Coronary artery (tissue), 2 donors: ENCODE results near the gene GIMAP4.
A peak's percentile ranks its signal among the peaks of the same experiment; 100 is the strongest.
"Not testable (repeated sequence)": the region's sequence is repeated elsewhere in the genome, so short reads cannot be mapped to it uniquely, and the experiment has no call there.

Experiments used
- DNase-seq: peaks from one replicate; pipeline ENCODE4 v3.0.0-alpha.2; 2017; ENCODE audit warnings: low spot score
- H3K27ac ChIP-seq, 2 donors: fragments of 200-600 bp; sonication (generic); one replicate each; pipeline ENCODE4 v1.5.1; 2016 to 2019
- H3K4me3 ChIP-seq: fragments of 200-600 bp; sonication (generic); 2 replicates; pipeline ENCODE4 v1.5.1; 2016; ENCODE audit warnings: mild to moderate bottlenecking, moderate library complexity
- TF ChIP-seq, protein P1 (sequence below): fragments of 200-600 bp; sonication (generic); IDR thresholded peaks from one replicate; pipeline ENCODE4 v1.5.1; 2019; ENCODE audit warnings: antibody characterized with exemption

Gene GIMAP4

DNA sequence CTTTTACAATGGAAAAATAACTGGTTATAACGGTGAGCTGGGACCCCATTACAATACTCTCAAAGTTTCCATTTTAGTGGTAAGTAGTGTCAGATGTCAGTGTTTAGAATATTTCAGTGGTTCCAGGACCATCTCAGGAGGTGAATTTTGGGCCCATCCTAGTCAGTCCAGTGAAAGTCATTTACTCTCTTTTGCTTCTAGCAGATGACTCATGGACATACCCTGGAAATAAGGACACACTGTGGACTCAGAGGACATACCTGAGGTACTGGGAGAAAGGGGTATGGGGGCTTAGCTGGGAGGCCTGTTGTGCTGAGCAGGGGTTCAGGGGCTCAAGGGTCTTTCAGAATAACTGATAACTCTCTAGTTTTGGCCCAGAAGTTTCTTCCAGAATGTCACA, 618 bp upstream of the GIMAP4 start:
- H3K4me3 ChIP-seq, result no peak overlapping the region
- TF ChIP-seq, protein P1, sequence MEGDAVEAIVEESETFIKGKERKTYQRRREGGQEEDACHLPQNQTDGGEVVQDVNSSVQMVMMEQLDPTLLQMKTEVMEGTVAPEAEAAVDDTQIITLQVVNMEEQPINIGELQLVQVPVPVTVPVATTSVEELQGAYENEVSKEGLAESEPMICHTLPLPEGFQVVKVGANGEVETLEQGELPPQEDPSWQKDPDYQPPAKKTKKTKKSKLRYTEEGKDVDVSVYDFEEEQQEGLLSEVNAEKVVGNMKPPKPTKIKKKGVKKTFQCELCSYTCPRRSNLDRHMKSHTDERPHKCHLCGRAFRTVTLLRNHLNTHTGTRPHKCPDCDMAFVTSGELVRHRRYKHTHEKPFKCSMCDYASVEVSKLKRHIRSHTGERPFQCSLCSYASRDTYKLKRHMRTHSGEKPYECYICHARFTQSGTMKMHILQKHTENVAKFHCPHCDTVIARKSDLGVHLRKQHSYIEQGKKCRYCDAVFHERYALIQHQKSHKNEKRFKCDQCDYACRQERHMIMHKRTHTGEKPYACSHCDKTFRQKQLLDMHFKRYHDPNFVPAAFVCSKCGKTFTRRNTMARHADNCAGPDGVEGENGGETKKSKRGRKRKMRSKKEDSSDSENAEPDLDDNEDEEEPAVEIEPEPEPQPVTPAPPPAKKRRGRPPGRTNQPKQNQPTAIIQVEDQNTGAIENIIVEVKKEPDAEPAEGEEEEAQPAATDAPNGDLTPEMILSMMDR, result no peak
- peak overlapping the region in 1 of 2 donors; percentile 32 for H3K27ac ChIP-seq
- DNase-seq, result no peak

DNA sequence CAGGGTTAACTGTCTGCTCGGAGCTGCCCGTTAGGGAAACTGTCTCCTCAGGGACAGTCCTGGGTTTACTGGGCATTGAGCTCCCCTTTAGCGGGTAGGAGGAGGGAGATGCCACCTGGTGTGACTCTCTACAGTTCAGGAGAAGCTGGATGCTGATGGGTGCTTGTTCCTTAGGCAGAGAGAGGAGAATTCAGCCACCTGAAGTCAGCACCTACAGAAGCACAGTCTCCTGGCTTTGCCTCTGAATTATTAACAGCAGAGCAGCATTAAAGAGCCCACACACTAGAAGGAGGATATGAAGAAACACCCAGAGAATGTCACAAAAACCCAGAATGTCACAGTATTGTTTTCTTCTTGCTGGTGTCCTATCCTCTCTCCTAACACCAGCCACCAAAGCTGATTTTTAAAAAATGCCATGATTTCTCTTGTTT, 696 bp downstream of the GIMAP4 start:
- Histone ChIP-seq H3K4me3 (peak overlapping the region; percentile 65), H3K27ac (peak overlapping the region in 1 of 2 donors; percentile 79)
- DNase-seq, result no peak
- TF ChIP-seq, protein P1, result no peak

DNA sequence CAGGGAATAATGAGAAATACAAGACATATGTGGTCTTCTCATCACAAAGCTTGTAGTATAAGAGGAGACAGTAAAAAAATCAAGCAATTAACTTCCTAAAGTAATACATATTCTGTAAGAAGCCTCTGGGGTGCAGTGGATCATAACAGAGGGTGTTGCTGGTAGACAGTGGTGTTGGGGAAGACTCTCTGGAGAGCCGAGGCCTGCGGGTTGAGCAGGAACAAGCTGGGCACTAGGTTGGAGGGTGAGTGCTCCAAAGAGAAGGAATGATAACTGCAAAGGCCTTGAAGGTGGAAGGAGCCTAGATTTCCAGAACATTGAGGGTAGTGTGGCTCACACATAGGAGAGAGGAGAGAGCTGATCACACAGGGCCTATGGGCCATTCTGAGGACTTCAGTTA, 1.5 kb downstream of the GIMAP4 start:
- no peak for DNase-seq
- TF ChIP-seq, protein P1, result no peak
- Histone ChIP-seq H3K4me3 (peak overlapping the region; percentile 65), H3K27ac (peak overlapping the region in 1 of 2 donors; percentile 79)

DNA sequence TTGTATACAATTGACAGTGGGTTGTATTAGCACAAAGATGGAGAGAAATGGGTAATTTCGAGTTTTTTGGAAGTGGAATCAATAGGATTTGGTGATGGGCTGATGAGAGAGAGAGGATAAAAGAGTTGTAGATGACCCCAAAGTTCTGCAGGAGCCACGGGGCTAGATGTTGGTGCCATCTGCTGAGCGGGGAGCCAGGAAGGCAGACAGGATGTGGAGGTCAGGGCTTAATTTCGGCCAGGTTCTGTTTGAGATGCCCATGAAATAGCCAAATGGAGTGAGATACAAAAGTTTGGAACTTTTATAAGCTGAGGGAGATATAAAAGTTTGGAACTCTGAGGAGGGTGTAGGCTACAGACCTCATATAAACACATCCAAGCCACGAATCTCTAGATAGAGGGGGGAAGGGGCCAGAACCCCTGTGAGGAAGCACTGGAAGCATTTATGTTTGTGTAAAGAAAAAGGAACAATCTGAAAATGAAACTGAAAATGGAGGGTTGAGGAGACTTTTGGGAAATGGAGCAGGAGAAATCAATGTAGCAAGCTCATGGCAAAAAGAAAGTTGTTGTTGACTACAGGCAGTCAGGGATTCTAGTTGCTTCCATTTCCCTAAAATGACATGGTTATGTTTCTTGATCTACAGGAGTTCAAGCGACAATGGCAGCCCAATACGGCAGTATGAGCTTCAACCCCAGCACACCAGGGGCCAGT, 2.2 kb downstream of the GIMAP4 start:
- peak overlapping the region; percentile 65 for H3K4me3 ChIP-seq
- no peak for DNase-seq

DNA sequence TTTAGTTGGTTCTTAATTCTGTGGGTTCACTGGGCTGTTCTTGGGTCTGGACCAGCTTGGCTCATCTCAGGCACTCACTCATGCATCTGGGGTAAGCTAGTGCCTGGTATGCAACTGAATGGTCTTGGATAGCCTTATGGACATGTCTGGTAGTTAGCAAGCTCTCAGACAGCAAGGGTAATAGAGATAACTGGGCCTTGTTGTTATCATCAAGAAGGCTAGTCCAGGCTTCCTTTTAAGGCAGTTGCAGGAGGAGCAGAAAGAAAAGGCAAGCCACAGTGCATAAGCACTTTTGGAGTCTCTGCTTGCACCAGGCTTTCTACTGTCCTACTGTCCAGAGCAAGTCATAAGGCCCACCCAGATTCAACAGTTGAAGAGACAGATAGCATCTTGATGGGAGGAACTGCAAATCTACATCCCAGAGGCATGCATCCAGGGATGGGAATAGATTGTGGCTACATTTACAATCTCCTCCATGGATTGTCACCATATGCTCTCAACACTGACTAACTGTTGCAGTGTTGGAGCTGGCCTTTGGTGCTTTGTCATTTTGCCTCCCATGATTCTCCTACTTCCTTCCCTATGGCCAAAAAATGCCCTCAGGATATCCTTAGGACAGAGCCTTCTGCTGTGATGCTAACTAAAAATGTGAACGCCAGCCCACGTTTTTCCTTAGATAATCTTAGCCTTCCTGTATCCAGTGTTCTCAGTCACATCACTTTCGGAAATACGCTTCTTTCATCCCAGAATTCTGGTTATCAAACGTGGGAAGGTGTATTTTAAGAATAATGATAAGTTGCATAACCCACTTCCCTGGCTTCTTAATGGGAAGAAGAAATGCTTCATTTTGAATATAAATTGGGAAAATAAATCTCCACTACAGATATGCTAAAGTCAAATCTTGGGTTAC, 3.6 kb downstream of the GIMAP4 start:
- DNase-seq, result no peak

More for the DNA sequence above, 2.2 kb downstream of the GIMAP4 start:
- H3K27ac ChIP-seq, result peak overlapping the region in 1 of 2 donors; percentile 78
- TF ChIP-seq, protein P1, result no peak

DNA sequence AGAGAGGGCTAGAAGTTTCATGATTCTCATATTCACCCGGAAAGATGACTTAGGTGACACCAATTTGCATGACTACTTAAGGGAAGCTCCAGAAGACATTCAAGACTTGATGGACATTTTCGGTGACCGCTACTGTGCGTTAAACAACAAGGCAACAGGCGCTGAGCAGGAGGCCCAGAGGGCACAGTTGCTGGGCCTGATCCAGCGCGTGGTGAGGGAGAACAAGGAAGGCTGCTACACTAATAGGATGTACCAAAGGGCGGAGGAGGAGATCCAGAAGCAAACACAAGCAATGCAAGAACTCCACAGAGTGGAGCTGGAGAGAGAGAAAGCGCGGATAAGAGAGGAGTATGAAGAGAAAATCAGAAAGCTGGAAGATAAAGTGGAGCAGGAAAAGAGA, 5.3 kb downstream of the GIMAP4 start:
- Histone ChIP-seq H3K27ac (no peak overlapping the region), H3K4me3 (no peak overlapping the region)
- TF ChIP-seq, protein P1, result no peak
- DNase-seq, result no peak

More for the DNA sequence above, 3.6 kb downstream of the GIMAP4 start:
- peak overlapping the region; percentile 65 for H3K4me3 ChIP-seq
- TF ChIP-seq, protein P1, result no peak
- H3K27ac ChIP-seq, result no peak overlapping the region

DNA sequence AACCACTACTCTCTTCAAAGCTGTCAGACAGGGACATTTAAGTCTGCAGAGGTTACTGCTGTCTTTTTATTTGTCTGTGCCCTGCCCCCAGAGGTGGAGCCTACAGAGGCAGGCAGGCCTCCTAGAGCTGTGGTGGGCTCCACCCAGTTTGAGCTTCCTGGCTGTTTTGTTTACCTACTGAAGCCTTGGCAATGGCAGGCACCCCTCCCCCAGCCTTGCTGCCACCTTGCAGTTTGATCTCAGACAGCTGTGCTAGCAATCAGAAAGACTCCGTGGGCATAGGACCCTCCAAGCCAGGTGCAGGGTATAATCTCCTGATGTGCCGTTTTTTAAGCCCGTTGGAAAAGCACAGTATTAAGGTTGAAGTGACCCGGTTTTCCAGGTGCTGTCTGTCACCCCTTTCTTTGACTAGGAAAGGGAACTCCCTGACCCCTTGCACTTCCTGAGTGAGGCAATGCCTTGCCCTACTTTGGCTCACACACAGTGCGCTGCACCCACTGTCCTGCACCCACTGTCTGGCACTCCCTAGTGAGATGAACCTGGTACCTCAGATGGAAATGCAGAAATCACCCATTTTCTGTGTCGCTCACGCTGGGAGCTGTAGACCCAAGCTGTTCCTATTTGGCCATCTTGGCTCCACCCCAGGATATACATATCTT, 12.9 kb downstream of the GIMAP4 start:
- H3K27ac ChIP-seq, DNase-seq, H3K4me3 ChIP-seq: not testable (repeated sequence)
